ENCODE measurements around the gene CYP2C9.
"Not testable (repeated sequence)": the region's sequence is repeated elsewhere in the genome, so short reads cannot be mapped to it uniquely, and the experiment has no call there.

CYP2C9 gene

DNA sequence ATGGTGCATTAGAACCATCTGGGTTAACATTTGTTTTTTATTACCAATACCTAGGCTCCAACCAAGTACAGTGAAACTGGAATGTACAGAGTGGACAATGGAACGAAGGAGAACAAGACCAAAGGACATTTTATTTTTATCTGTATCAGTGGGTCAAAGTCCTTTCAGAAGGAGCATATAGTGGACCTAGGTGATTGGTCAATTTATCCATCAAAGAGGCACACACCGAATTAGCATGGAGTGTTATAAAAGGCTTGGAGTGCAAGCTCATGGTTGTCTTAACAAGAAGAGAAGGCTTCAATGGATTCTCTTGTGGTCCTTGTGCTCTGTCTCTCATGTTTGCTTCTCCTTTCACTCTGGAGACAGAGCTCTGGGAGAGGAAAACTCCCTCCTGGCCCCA, at the start of gene CYP2C9:
CYP2C9 (plus strand) TSS at position 276 of the 400 bp plus-strand sequence; CDS start at position 301, 25 bp downstream.
- no peak within 1 kb of the TSS for H3K4me3 ChIP-seq (ENCODE audit: low read depth, low read length)
- TF ChIP-seq, protein P1, sequence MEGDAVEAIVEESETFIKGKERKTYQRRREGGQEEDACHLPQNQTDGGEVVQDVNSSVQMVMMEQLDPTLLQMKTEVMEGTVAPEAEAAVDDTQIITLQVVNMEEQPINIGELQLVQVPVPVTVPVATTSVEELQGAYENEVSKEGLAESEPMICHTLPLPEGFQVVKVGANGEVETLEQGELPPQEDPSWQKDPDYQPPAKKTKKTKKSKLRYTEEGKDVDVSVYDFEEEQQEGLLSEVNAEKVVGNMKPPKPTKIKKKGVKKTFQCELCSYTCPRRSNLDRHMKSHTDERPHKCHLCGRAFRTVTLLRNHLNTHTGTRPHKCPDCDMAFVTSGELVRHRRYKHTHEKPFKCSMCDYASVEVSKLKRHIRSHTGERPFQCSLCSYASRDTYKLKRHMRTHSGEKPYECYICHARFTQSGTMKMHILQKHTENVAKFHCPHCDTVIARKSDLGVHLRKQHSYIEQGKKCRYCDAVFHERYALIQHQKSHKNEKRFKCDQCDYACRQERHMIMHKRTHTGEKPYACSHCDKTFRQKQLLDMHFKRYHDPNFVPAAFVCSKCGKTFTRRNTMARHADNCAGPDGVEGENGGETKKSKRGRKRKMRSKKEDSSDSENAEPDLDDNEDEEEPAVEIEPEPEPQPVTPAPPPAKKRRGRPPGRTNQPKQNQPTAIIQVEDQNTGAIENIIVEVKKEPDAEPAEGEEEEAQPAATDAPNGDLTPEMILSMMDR (IDR thresholded peaks at IDR 0.05; ENCODE audit: low read depth, low read length): no peak

DNA sequence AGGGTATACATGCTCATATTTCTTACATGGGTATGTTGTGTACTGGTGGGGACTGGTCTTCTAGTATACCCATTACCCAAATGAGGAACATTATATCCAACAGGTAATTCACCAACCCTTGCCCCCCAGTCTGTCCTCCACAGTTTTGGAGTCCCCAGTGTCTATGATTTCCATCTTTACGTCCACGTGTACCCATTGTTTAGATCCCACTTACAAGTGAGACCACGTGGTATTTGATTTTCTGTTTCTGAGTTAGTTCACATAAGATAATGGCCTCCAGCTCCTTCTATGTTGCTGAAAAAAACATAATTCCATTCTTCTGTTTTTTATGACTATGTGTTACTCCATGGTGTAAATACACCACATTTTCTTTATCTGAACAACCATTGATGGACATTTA, 49.3 kb upstream of the CYP2C9 start:
- H3K4me3 ChIP-seq (ENCODE audit: low read depth, low read length): no peak overlapping the region
- TF ChIP-seq, protein P1 (IDR thresholded peaks at IDR 0.05; ENCODE audit: low read depth, low read length): no peak

DNA sequence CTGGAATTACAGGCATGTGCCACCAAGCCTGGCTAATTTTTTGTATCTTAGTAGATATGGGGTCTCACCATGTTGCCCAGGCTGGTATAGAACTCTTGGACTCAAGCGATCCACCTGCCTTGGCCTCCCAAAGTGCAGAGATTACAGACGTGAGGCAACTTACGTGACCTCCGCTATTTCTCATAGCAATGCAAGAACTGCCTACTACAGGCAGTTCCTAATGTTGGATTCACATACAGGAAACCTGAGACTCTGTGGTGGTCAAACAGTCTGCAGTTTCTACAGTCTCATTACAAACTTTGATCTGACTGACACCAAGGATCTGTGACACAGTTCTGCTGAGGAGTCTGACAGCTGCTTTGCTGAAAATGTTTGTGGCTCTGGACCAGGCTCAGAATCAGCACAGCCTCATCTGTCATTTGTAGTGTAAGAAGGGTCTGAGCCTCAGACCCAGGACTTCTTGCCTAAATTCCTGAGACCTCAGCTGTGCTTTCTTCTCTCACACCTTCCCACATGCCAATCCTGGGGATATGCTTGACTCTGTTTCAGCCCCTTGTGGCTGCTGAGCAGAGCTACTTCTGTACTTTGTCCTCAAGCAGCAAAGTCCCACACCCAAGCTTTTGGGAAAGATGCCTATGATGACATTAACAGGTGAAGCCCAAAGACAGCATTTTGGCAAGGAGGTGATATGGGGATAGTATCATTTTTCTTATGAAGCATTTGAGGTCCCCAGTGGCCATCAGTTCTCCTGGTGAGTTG, 48.0 kb upstream of the CYP2C9 start:
- TF ChIP-seq, protein P1 (IDR thresholded peaks at IDR 0.05; ENCODE audit: low read depth, low read length): no peak

DNA sequence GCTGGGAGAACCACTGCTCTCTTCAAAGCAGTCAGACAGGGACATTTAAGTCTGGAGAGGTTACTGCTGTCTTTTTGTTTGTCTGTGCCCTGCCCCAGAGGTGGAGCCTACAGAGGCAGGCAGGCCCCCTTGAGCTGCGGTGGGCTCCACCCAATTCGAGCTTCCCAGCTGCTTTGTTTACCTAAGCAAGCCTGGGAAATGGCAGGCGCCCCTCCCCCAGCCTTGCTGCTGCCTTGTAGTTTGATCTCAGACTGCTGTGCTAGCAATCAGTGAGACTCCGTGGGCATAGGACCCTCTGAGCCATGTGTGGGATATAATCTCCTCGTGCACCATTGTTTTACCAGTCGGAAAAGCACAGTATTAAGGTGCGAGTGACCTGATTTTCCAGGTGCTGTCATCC, 40.0 kb upstream of the CYP2C9 start:
- not testable (repeated sequence) for H3K4me3 ChIP-seq (ENCODE audit: low read depth, low read length)

More for the DNA sequence above, 48.0 kb upstream of the CYP2C9 start:
- H3K4me3 ChIP-seq (ENCODE audit: low read depth, low read length): no peak overlapping the region

DNA sequence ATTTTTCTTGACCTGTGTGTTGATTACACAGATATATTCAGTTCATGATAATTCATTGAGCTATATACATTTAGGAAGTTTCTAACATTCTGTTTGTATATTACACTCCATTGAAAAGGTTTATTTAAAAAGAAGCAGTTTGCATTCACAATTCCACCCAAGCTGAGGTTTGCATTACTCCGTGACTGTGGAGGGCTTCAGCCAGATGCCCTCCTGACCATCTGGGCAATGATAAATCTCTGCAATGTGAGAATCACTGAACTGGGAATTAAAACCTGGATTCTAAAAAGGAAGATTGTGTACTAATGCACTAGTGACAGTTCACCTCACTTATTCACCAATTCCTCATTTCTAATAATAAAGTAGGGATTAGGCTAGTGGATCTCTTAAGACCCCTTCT, 36.4 kb upstream of the CYP2C9 start:
- TF ChIP-seq, protein P1 (IDR thresholded peaks at IDR 0.05; ENCODE audit: low read depth, low read length): no peak
- H3K4me3 ChIP-seq (ENCODE audit: low read depth, low read length): no peak overlapping the region

DNA sequence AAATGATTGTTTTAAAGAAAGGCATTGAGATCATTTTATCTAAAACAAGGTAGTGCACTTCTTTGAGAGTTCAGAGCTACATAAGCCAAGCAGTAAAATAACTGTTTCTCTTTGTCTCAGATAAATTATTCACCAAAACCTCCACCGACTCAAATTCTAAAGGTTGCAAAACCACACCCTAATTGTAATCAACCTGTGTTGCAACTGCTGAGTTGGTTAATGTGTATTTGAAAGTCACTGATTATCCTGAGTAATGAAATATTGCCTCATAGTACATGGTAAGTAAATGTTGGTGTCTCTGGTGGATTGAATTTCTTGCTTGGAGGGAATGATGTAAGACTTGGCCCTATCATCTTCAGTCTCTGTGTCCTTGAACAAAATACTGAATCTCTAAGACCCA, 35.9 kb upstream of the CYP2C9 start:
- TF ChIP-seq, protein P1 (IDR thresholded peaks at IDR 0.05; ENCODE audit: low read depth, low read length): no peak
- no peak overlapping the region for H3K4me3 ChIP-seq (ENCODE audit: low read depth, low read length)

DNA sequence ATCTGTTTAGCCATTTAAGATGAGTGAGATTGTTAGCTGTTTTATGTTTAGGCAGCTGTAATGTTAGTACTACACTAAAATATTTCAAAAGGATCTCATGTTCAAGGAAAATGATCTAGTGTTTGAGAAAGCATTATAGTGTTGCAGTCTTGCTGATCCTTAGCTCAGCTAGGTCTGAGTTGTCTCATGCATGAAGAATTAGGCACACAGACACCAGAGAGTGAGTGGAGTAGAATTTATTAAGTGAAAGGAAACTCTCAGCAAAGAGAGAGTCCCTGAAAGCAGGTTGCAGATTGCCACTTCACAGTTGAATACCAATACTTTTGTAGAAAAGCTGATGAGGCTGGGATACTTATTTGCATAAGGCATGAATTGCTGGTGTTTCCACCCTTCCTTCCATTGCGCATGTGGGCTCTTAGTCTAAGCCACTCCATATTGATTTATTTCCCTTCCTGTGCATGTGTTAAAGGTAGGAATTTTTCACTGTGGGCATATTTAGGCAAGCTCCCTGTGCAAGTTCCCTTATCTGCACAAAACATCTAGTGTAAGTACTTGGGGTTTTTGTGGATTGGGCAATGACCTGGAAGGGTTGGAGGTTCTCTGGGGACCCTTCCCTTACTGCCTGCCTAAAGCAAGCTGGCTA, 33.8 kb upstream of the CYP2C9 start:
- not testable (repeated sequence) for H3K4me3 ChIP-seq (ENCODE audit: low read depth, low read length)

DNA sequence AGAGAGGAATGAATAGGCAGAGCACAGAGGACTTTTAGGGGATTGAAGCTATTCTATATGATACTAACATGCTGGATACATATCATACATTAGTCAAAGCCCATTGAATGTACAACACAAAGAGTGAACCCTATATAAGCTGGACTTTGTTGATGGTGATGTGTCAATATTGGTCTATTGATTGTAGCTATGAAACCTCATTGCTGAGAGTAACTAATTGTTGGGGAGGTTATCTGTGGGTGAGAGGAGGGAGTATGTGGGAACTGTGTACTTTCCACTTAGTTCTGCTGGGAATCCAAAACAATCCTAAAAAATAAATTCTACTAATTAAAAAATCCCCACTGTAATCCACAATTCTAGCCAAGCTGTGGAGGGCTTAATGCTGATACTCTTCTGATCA, 22.0 kb upstream of the CYP2C9 start:
- H3K4me3 ChIP-seq (ENCODE audit: low read depth, low read length): no peak overlapping the region
- TF ChIP-seq, protein P1 (IDR thresholded peaks at IDR 0.05; ENCODE audit: low read depth, low read length): no peak

Measured in WI38 (cell line).